HCT116 (cell line): ENCODE results near the gene DNAAF5. TPM values are rescaled to one million over a fixed set of nuclear protein-coding genes. Genes with fewer than 3 reads are reported as not detected.

Experiments
- ATAC-seq: fragments of 200-7000 bp; cut with Tn5 transposase; 2 replicates; pipeline ENCODE4 v1.9.1; 2020; ENCODE audit warnings: mild to moderate bottlenecking, moderate library complexity
- BruUV-seq: library from RNA; stranded (reverse); fragments of 400-500 nt; replicated peaks from 2 replicates; lab custom pipeline; 2021; lab: Mats Ljungman, UMichigan
- CTCF ChIA-PET: fragments of 300-600 bp; sonication (Branson Sonifier 250); formaldehyde crosslinking; loops from one replicate; lab custom pipeline; 2021; ENCODE audit warnings: antibody characterized with exemption; lab: Charles Lee
- POLR2A ChIA-PET: fragments of 300-600, 350-600 bp; sonication (Branson Sonifier 250); formaldehyde crosslinking; loops from one replicate; lab custom pipeline; 2021; ENCODE audit warnings: antibody characterized with exemption; lab: Charles Lee
- RAD21 ChIA-PET, 2 experiments: fragments of 300-600 bp; sonication (Branson Sonifier 250); formaldehyde crosslinking; loops; one replicate each; lab custom pipeline; 2023; ENCODE audit warnings: low total read pairs in 2 of 2; ENCODE audit not compliant: uncharacterized antibody in 2 of 2, unreplicated experiment in 2 of 2, low non-redundant PET in 1 of 2; lab: Charles Lee
- DNase-seq: peaks from one replicate; pipeline ENCODE4 v3.0.0-alpha.2; 2010; ENCODE audit warnings: low read depth, low spot score
- H2AFZ ChIP-seq: fragments of 200-600 bp; shearing (Covaris generic), sonication (generic); 2 replicates; pipeline ENCODE4 v1.6.1; 2017; ENCODE audit warnings: low read depth, mixed run types, mixed read lengths, antibody characterized with exemption, low read length; ENCODE audit not compliant: poor library complexity, severe bottlenecking
- H3K27ac ChIP-seq: 2 replicates; pipeline ENCODE4 v1.5.1; 2012; ENCODE audit warnings: low read depth, low read length
- H3K27me3 ChIP-seq: fragments of 200-600 bp; sonication (generic); 2 replicates; pipeline ENCODE4 v1.6.1; 2016; ENCODE audit warnings: mixed run types, low read length, mixed read lengths; ENCODE audit not compliant: insufficient read depth
- H3K36me3 ChIP-seq, 2 experiments: fragments of 200-500 bp in 1 of 2; fragments of 200-600 bp in 1 of 2; sonication (Bioruptor generic) in 1 of 2; sonication (generic) in 1 of 2; 2 replicates each; pipeline versions ENCODE4 v1.5.1 to v1.6.1; 2014 to 2016; ENCODE audit warnings: low read length in 2 of 2, inconsistent platforms in 1 of 2, mixed read lengths in 1 of 2, mixed run types in 1 of 2; ENCODE audit not compliant: insufficient read depth in 2 of 2, control insufficient read depth in 1 of 2
- H3K4me1 ChIP-seq, 2 experiments: fragments of 200-600 bp in 1 of 2; sonication (generic) in 1 of 2; 2 replicates each; pipeline versions ENCODE4 v1.5.1 to v1.6.1; 2012 to 2017; ENCODE audit warnings: low read length in 2 of 2, inconsistent platforms in 1 of 2, mild to moderate bottlenecking in 1 of 2, mixed read lengths in 1 of 2, mixed run types in 1 of 2, moderate library complexity in 1 of 2; ENCODE audit not compliant: insufficient read depth in 2 of 2, control insufficient read depth in 1 of 2
- H3K4me2 ChIP-seq: fragments of 200-600 bp; sonication (generic); 2 replicates; pipeline ENCODE4 v1.6.1; 2017; ENCODE audit warnings: mixed run types, low read length, mixed read lengths
- H3K4me3 ChIP-seq, 2 experiments: fragments of 200-600 bp in 1 of 2; sonication (generic) in 1 of 2; replicated peaks in 1 of 2; 2 replicates each; pipeline ENCODE4 v1.5.1; 2011 to 2016; ENCODE audit warnings: low read length in 2 of 2, control low read depth in 1 of 2, low read depth in 1 of 2, mild to moderate bottlenecking in 1 of 2, mixed read lengths in 1 of 2, mixed run types in 1 of 2
- H3K79me2 ChIP-seq: fragments of 200-600 bp; sonication (generic); 2 replicates; pipeline ENCODE4 v1.6.1; 2017; ENCODE audit warnings: mild to moderate bottlenecking, mixed run types, low read length, moderate library complexity, mixed read lengths; ENCODE audit not compliant: insufficient read depth
- H3K9ac ChIP-seq: fragments of 200-600 bp; sonication (generic); 2 replicates; pipeline ENCODE4 v1.6.1; 2016; ENCODE audit warnings: low read length, mixed read lengths
- H3K9me2 ChIP-seq: fragments of 200-600 bp; sonication (generic), shearing (Covaris generic); 2 replicates; pipeline ENCODE4 v1.6.1; 2017; ENCODE audit warnings: mixed run types, mild to moderate bottlenecking, moderate library complexity; ENCODE audit not compliant: insufficient read depth
- H3K9me3 ChIP-seq, 2 experiments: fragments of 200-500 bp in 1 of 2; fragments of 200-600 bp in 1 of 2; sonication (Bioruptor generic) in 1 of 2; sonication (generic) in 1 of 2; 2 replicates each; pipeline ENCODE4 v1.6.1; 2014 to 2017; ENCODE audit warnings: low read length in 2 of 2, mixed read lengths in 2 of 2, inconsistent platforms in 1 of 2, low read depth in 1 of 2, mild to moderate bottlenecking in 1 of 2, mixed run types in 1 of 2, moderate library complexity in 1 of 2; ENCODE audit not compliant: control insufficient read depth in 1 of 2, insufficient read depth in 1 of 2
- H4K20me1 ChIP-seq: fragments of 200-600 bp; sonication (generic), shearing (Covaris generic); 2 replicates; pipeline ENCODE4 v1.6.1; 2017; ENCODE audit warnings: mixed run types, mild to moderate bottlenecking, moderate library complexity; ENCODE audit not compliant: insufficient read depth
- CTCF ChIP-seq, 3 experiments: fragments of 200-600 bp in 1 of 3; sonication (generic) in 1 of 3; IDR thresholded peaks in 2 of 3; conservative IDR thresholded peaks in 1 of 3; 2 replicates each; pipeline ENCODE4 v1.5.1; 2012 to 2017; ENCODE audit warnings: low read depth in 2 of 3, low read length in 2 of 3, antibody characterized with exemption in 1 of 3, borderline replicate concordance in 1 of 3, control low read depth in 1 of 3, mild to moderate bottlenecking in 1 of 3, mixed read lengths in 1 of 3, mixed run types in 1 of 3, moderate library complexity in 1 of 3; ENCODE audit not compliant: insufficient read depth in 1 of 3
- ELF1 ChIP-seq: IDR thresholded peaks from 2 replicates; pipeline ENCODE4 v1.6.1; 2012; ENCODE audit warnings: low read depth, borderline replicate concordance
- EZH2 ChIP-seq: fragments of 200-600 bp; sonication (generic); IDR thresholded peaks from 2 replicates; pipeline ENCODE4 v1.6.1; 2017; ENCODE audit warnings: antibody characterized with exemption, mixed run types
- FOSL1 ChIP-seq: IDR thresholded peaks from 2 replicates; pipeline ENCODE4 v1.6.1; 2012; ENCODE audit warnings: low read depth
- POLR2AphosphoS5 ChIP-seq: IDR thresholded peaks from 2 replicates; pipeline ENCODE4 v1.6.1; 2011; ENCODE audit warnings: mild to moderate bottlenecking, low read depth, low read length, moderate library complexity
- SRF ChIP-seq: IDR thresholded peaks from 2 replicates; pipeline ENCODE4 v1.6.1; 2012; ENCODE audit warnings: low read depth
- TCF7L2 ChIP-seq: IDR thresholded peaks from 2 replicates; pipeline ENCODE4 v1.7.0; 2011; ENCODE audit warnings: borderline replicate concordance, inconsistent platforms; ENCODE audit not compliant: insufficient read depth, insufficient read length; ENCODE audit errors: extremely low read depth
- YY1 ChIP-seq: IDR thresholded peaks from 2 replicates; pipeline ENCODE4 v1.6.1; 2011; ENCODE audit warnings: low read length, low read depth, moderate library complexity, mild to moderate bottlenecking; ENCODE audit not compliant: insufficient replicate concordance; ENCODE audit errors: extremely low read depth
- ZFX ChIP-seq: fragments of 450-650 bp; IDR thresholded peaks from 2 replicates; pipeline ENCODE4 v1.6.1; 2017
- intact Hi-C: fragments of 100-400 bp; cut with micrococcal nuclease; formaldehyde crosslinking; loops from 2 replicates; pipeline ENCODE4 v1.10.0; 2022
- total RNA-seq: library from RNA; stranded (reverse); gene quantifications from one replicate; pipeline ENCODE4 v1.2.1, GENCODE V29; 2021; ENCODE audit not compliant: unreplicated experiment

The DNAAF5 gene
- total RNA-seq, 1 experiment from 2014 or later: 69.4 TPM

- intact Hi-C loops: no loop called here
- no peaks in the 10 kb centered on the region for H3K79me2 ChIP-seq
- ChIA-PET POLR2A (no interaction called here), CTCF (no interaction called here), RAD21 (no interaction called here)
- TF ChIP-seq POLR2AphosphoS5 (no peak), EZH2 (no peak), CTCF (IDR thresholded peaks at IDR 0.05 in 2 of 3, conservative IDR thresholded peaks at IDR 0.05 in 1 of 3; ENCODE audit: borderline replicate concordance in 1 of 3, insufficient read depth in 1 of 3, low read depth in 2 of 3, low read length in 2 of 3) (no peak), ELF1 (no peak), ZFX (no peak), TCF7L2 (no peak), SRF (no peak), YY1 (no peak), FOSL1 (no peak)
- H3K4me2 ChIP-seq: no peak overlapping the region
- H3K9me3 ChIP-seq: peaks cover 0 to 18% of the 10 kb centered on the region in 2 experiments; a peak in 1 of 4 replicates
- no peaks in the 10 kb centered on the region for H3K9me2 ChIP-seq
- BruUV-seq: no TSS peak
- no peak overlapping the region for H2AFZ ChIP-seq
- H3K4me3 ChIP-seq: no peak overlapping the region
- no peaks in the 10 kb centered on the region for H3K4me1 ChIP-seq
- no peaks in the 10 kb centered on the region for H4K20me1 ChIP-seq
- H3K27ac ChIP-seq: no peak overlapping the region
- no peak overlapping the region for H3K9ac ChIP-seq
- no peak for DNase-seq
- no peak for ATAC-seq
- no peaks in the 10 kb centered on the region for H3K27me3 ChIP-seq
- H3K36me3 ChIP-seq: no peaks in the 10 kb centered on the region
These were observed 9.9 kb upstream of the DNAAF5 start for GRCh38 chr7:716636-717035.
